ENCODE results near the gene NPAS3.

- TF ChIP-seq POLR2A (IDR thresholded peaks at IDR 0.05; ENCODE audit: low read length) (no peak), GATA1 (IDR thresholded peaks at IDR 0.05; ENCODE audit: low read depth, low read length) (no peak)
These were observed 466.4 kb downstream of the NPAS3 start for GRCh38 chr14:33404964-33405574.

Measured in erythroblast (primary cell).